MCF 10A (cell line): Measurements from ENCODE around the gene KLHL9. TPM values are rescaled to one million over a fixed set of nuclear protein-coding genes. Genes with fewer than 3 reads are reported as not detected.

Experiments
- BruUV-seq: library from RNA; stranded (reverse); fragments of 400-500 nt; replicated peaks from 2 replicates; lab custom pipeline; 2021; lab: Mats Ljungman, UMichigan
- CTCF ChIA-PET: fragments of 300-600 bp; sonication (Branson Sonifier 250); formaldehyde crosslinking; extraction: SDS; loops from one replicate; lab custom pipeline; 2021; ENCODE audit warnings: antibody characterized with exemption, inconsistent platforms; lab: Yijun Ruan, JAX
- POLR2A ChIA-PET: fragments of 300-600, 350-650 bp; sonication (Branson Sonifier 250); formaldehyde crosslinking; extraction: SDS; loops from one replicate; lab custom pipeline; 2020; ENCODE audit warnings: antibody characterized with exemption, inconsistent platforms; lab: Yijun Ruan, JAX
- DNase-seq: peaks from one replicate; pipeline ENCODE4 v3.0.0-alpha.2; 2018; ENCODE audit not compliant: unreplicated experiment
- H3K27ac Mint-ChIP-seq: one replicate; pipeline ENCODE4 v1.8.0; 2022; ENCODE audit warnings: mild to moderate bottlenecking, low read depth, mixed read lengths; ENCODE audit not compliant: unreplicated experiment
- H3K27me3 Mint-ChIP-seq: one replicate; pipeline ENCODE4 v1.8.0; 2022; ENCODE audit warnings: mixed read lengths; ENCODE audit not compliant: insufficient read depth, unreplicated experiment
- H3K36me3 Mint-ChIP-seq: one replicate; pipeline ENCODE4 v1.8.0; 2022; ENCODE audit warnings: mild to moderate bottlenecking, moderate library complexity, mixed read lengths; ENCODE audit not compliant: insufficient read depth, unreplicated experiment
- H3K4me1 Mint-ChIP-seq: one replicate; pipeline ENCODE4 v1.8.0; 2022; ENCODE audit warnings: mixed read lengths; ENCODE audit not compliant: insufficient read depth, unreplicated experiment
- H3K4me3 Mint-ChIP-seq: one replicate; pipeline ENCODE4 v1.8.0; 2022; ENCODE audit warnings: mild to moderate bottlenecking, moderate library complexity, mixed read lengths; ENCODE audit not compliant: unreplicated experiment
- H3K9me3 Mint-ChIP-seq: one replicate; pipeline ENCODE4 v1.8.0; 2022; ENCODE audit warnings: mixed read lengths; ENCODE audit not compliant: unreplicated experiment
- intact Hi-C: fragments of 100-400 bp; cut with micrococcal nuclease; formaldehyde crosslinking; loops from 2 replicates; pipeline ENCODE4 v1.14.1; 2022
- total RNA-seq: library from RNA; stranded (reverse); gene quantifications from 2 replicates; pipeline ENCODE4 v1.2.3, GENCODE V29; 2022
- TF ChIP-seq, protein P1 (sequence below): fragments of 200-600 bp; IDR thresholded peaks from one replicate; pipeline ENCODE4 v1.8.0; 2022; ENCODE audit warnings: antibody characterized with exemption, mild to moderate bottlenecking; ENCODE audit not compliant: unreplicated experiment

KLHL9 gene
- total RNA-seq, 1 experiment from 2014 or later, result 9.8 TPM

DNA sequence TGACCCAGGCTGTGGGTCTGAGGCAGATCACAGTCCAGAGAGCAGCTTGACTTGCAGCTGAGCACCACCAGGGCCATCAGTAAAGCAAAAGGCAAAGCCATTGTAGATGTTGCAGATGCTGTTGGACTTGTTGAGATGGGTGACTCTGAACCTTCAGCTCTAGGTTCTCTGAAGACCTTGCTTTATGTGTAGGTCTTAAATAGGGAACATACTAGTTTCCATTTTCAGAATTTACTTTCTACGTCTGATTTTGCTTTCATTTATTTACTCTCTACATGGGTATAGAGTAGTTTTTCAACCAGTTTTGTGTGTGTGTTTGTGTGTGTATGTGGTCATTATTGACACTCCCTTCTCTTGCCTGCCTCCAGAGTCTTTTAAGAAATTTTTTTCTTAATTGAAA, 15.6 kb upstream of the KLHL9 start, which contains the start of gene IFNA6:
TSS of gene IFNA6 (minus strand) at position 101 of the 400 bp plus-strand sequence. CDS start at position 101, 0 bp downstream.
- Mint-ChIP-seq H3K9me3 (peaks cover 7% of the 10 kb centered on the region), H3K4me3 (no peak within 1 kb of the TSS), H3K36me3 (no peaks in the 10 kb centered on the region), H3K4me1 (no peaks in the 10 kb centered on the region), H3K27me3 (peaks cover 56% of the 10 kb centered on the region), H3K27ac (no peak within 1 kb of the TSS)
- no peak for DNase-seq
- CTCF ChIA-PET, result no interaction called here
- POLR2A ChIA-PET, result no interaction called here
- TF ChIP-seq, protein P1, sequence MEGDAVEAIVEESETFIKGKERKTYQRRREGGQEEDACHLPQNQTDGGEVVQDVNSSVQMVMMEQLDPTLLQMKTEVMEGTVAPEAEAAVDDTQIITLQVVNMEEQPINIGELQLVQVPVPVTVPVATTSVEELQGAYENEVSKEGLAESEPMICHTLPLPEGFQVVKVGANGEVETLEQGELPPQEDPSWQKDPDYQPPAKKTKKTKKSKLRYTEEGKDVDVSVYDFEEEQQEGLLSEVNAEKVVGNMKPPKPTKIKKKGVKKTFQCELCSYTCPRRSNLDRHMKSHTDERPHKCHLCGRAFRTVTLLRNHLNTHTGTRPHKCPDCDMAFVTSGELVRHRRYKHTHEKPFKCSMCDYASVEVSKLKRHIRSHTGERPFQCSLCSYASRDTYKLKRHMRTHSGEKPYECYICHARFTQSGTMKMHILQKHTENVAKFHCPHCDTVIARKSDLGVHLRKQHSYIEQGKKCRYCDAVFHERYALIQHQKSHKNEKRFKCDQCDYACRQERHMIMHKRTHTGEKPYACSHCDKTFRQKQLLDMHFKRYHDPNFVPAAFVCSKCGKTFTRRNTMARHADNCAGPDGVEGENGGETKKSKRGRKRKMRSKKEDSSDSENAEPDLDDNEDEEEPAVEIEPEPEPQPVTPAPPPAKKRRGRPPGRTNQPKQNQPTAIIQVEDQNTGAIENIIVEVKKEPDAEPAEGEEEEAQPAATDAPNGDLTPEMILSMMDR, result no peak
- BruUV-seq, result no TSS peak
- intact Hi-C loops, result no loop called here

DNA sequence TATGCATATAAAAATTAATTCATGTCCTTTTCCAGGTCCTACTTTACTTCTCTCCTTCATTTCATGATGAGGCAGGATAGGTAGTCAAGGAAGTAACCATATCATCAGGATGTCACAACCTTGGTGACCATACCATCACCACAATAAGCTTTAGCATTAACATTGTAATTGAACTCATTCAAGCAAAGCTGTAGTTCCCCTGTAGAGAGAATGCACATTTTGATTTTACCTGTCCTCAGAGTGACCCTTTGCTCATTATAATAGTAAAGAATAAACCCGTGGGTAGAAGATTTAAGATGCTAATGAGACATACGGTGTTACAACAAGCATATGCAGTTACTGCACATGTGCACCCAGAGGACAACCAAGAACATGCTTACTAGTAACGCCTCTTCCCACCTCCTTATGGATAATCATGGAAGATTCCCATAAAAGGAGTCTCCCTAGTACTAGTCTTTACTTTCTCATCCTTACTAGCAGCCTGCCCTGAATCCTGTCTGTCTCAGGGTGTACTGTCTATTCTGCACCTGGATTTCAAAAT, 13.3 kb upstream of the KLHL9 start:
- TF ChIP-seq, protein P1, result no peak
- H3K27me3 Mint-ChIP-seq, result peaks cover 37% of the 10 kb centered on the region
- H3K27ac Mint-ChIP-seq, result no peak overlapping the region
- no peak for DNase-seq
- intact Hi-C loops, result no loop called here
- no peaks in the 10 kb centered on the region for H3K36me3 Mint-ChIP-seq
- POLR2A ChIA-PET, result no interaction called here
- H3K4me3 Mint-ChIP-seq, result no peak overlapping the region
- H3K4me1 Mint-ChIP-seq, result no peaks in the 10 kb centered on the region
- no peaks in the 10 kb centered on the region for H3K9me3 Mint-ChIP-seq
- BruUV-seq, result no TSS peak
- CTCF ChIA-PET, result no interaction called here

DNA sequence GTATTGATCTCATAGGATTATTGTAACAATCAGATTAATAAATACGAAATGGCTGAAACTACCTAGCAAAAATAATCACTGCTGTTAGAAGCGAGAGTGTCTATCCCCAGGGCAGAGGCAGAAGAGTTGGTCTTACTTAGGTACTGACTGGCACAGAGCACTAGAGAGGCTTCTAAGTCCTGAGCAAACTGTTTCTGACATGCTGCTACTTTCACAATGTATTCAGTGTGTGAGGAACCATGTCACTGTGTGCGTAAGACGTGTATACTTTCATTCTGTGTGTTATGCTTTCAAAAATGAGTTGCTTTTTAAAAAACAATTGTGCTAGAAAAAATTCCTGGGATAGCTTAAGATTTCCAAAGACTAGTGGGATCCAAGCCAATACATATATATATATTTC, 5.5 kb upstream of the KLHL9 start:
- BruUV-seq, result no TSS peak

DNA sequence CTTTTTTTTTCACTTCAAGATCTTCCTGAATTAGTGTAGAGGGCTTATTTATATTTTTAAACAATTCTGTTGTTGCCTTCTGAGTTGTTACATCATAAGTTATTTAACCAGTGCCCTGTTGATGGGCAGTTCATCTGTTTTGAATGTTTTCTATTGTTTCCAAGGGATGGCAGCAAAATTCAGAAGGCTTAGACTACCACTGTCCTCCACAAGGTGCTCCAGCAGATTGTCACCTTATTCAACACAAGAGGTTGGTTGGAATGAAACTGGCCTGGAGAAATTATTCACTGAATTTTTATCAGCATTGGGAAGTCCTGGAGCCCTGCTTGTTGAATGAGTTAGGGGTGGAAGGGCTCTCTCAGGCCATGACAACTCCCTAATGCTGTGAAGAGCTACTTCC, 1.3 kb upstream of the KLHL9 start:
- Mint-ChIP-seq H3K27ac (no peak overlapping the region), H3K36me3 (peaks cover 6% of the 10 kb centered on the region), H3K27me3 (no peaks in the 10 kb centered on the region), H3K9me3 (no peaks in the 10 kb centered on the region), H3K4me1 (no peaks in the 10 kb centered on the region), H3K4me3 (peak overlapping the region; percentile 75)
- TF ChIP-seq, protein P1, result no peak
- ChIA-PET POLR2A (no interaction called here), CTCF (interaction anchor here (0.9 kb wide), 1 partner anchor 907 kb away, joined by 3 read pairs; no protein-coding TSS in a partner anchor)
- BruUV-seq, result no TSS peak
- intact Hi-C loops, result no loop called here
- no peak for DNase-seq

More for the DNA sequence above, 5.5 kb upstream of the KLHL9 start:
- ChIA-PET CTCF (no interaction called here), POLR2A (no interaction called here)
- Mint-ChIP-seq H3K4me1 (no peaks in the 10 kb centered on the region), H3K9me3 (no peaks in the 10 kb centered on the region), H3K4me3 (no peak overlapping the region), H3K27me3 (peaks cover under 1% of the 10 kb centered on the region), H3K27ac (no peak overlapping the region), H3K36me3 (no peaks in the 10 kb centered on the region)
- TF ChIP-seq, protein P1, result no peak
- intact Hi-C loops, result no loop called here
- DNase-seq, result no peak
